ENCODE data around the gene BMPR1B. TPM values are rescaled to one million over a fixed set of nuclear protein-coding genes. Genes with fewer than 3 reads are reported as not detected.

BMPR1B gene
- total RNA-seq, 1 donor = 13.5 TPM

DNA sequence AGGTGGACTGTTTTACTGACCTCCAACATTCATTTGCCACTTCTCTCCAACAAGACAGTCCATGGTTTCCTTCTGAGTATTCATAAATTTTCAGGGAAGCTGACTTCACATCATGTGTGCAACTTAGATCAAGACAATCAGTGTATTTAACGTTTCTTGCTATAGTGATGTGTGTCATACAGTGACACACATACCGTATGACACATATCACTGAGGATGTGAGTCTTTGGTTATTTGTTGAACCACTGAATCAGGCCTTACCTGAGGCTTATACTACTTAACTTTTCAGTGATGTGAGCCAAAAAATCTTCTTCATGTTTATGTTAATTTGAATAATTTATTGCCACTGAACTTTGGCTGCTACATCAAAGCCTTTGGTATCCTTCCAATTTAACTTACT lies 166.8 kb downstream of the BMPR1B start:
- TF ChIP-seq CTCF (IDR thresholded peaks at IDR 0.05; ENCODE audit: insufficient read depth, low read length) = no peak
- no peak overlapping the region for H3K4me3 ChIP-seq (ENCODE audit: low read depth, low read length)
- DNase-seq (ENCODE audit: low read depth) = no peak

- no peak overlapping the region for H3K4me3 ChIP-seq (ENCODE audit: low read depth, low read length)
Observed at GRCh38 chr4:94925764-94926347, 168.1 kb downstream of the BMPR1B start.

GRCh38 chr4:94926936-94927335 lies 169.2 kb downstream of the BMPR1B start:
- no peak overlapping the region for H3K4me3 ChIP-seq (ENCODE audit: low read depth, low read length)
- TF ChIP-seq CTCF (IDR thresholded peaks at IDR 0.05; ENCODE audit: insufficient read depth, low read length) = no peak
- no peak for DNase-seq (ENCODE audit: low read depth)

More at GRCh38 chr4:94925764-94926347, 168.1 kb downstream of the BMPR1B start:
- TF ChIP-seq CTCF (IDR thresholded peaks at IDR 0.05; ENCODE audit: insufficient read depth, low read length) = no peak
- DNase-seq (ENCODE audit: low read depth) = no peak

DNA sequence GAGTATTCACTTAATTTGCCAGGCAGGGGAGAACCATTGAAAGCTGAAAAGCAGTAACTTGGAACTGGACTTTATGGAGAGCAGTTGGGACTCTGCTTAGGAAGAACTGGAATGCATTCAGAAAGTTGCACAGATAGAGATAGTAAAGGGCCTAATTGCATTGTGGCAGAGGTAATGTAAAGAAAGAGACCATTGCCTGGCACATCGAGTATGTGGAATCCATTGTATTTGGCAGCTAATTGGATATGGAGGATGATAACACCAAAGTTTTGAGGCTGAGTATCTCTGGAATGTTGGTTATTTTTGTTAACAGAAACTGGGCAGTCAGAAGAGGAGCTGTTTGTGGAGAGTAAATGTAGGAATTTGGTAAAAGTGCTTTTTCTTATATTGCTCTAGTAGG lies 169.9 kb downstream of the BMPR1B start:
- no peak for TF ChIP-seq CTCF (IDR thresholded peaks at IDR 0.05; ENCODE audit: insufficient read depth, low read length)
- peak; percentile 35 for DNase-seq (ENCODE audit: low read depth)
- H3K4me3 ChIP-seq (ENCODE audit: low read depth, low read length) = no peak overlapping the region

GRCh38 chr4:94929696-94930095 lies 171.9 kb downstream of the BMPR1B start:
- TF ChIP-seq CTCF (IDR thresholded peaks at IDR 0.05; ENCODE audit: insufficient read depth, low read length) = no peak
- H3K4me3 ChIP-seq (ENCODE audit: low read depth, low read length) = no peak overlapping the region
- DNase-seq (ENCODE audit: low read depth) = no peak

GRCh38 chr4:94931626-94932025 lies 173.9 kb downstream of the BMPR1B start:
- no peak for DNase-seq (ENCODE audit: low read depth)
- TF ChIP-seq CTCF (IDR thresholded peaks at IDR 0.05; ENCODE audit: insufficient read depth, low read length) = no peak
- H3K4me3 ChIP-seq (ENCODE audit: low read depth, low read length) = no peak overlapping the region

GRCh38 chr4:94932366-94932765 lies 174.6 kb downstream of the BMPR1B start:
- TF ChIP-seq CTCF (IDR thresholded peaks at IDR 0.05; ENCODE audit: insufficient read depth, low read length) = no peak
- no peak overlapping the region for H3K4me3 ChIP-seq (ENCODE audit: low read depth, low read length)
- no peak for DNase-seq (ENCODE audit: low read depth)
